ENCODE data around the gene AFTPH.

The AFTPH gene

DNA sequence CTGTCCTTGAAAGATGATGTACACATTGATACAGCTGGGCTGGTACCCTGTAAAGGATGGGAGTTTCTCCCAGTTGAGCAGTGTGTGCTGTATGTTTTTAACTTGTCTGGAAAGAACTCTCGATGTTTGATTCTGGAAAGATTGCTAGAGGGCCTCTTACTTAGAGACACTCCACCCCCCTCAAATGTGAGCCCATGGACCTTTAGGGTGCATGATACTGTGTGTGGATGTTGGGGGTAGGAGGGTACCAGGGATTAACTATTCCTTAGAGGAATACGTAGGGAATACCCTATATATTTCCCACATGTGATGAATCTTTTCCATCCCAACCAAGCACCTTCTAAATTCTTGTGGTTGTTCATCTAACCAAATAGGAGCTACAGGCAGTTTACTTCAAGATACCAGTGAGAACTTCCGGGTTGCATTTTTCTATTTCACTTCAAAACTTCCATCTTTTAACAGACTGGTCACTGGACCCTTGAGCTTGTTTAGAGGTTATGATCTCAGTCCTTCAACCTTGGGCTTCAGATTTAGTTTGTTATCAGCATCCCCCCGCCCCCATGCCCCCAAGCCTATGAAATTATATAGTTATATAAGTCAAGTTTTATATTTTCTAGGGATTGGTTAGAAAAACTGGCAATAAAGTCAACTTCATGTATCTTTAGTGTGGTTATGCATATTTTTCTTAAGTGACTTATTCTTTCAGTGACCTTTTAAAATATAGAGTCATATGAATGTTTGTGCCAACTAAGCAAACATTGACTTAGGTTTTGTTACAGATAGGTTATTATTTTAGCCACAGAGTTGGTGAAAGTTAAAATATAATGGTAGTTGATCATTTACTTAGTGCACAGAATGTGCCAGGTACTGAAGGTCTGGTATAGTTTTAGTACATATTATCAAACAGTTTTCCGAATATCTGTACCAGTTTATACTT lies 18.2 kb downstream of the AFTPH start:
- DNase-seq, result no peak

DNA sequence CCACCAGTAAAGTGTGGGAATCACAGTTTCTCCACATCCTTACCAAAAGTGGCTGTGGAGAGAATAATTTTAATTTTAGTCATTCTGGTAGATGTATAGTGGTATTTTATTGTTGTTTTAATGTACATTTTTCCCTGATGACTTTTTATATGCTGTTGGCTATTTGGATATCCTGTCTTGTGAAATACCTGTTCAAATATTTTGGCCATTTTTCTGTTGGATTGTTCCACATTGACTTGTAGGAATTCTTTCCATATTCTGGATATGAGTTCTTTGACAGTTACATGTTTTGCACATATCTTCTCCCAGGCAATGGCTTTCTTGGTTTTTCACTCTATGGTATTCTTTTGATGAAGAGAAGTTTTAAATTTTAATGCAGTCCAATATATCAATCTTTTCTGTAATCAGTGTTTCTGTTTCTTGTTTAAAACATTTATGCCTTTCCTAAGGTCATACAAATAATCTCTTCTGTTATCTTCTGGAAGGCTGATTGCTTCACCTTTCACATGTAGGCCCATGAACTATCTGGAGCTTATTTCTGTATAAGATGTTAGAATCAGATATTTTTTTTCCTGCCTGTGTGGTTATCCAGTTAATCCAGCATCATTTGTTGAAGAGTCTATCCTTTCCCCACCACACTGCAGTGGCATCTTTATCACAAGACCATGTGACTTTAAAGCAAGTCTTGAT lies 19.0 kb downstream of the AFTPH start:
- DNase-seq, result no peak

DNA sequence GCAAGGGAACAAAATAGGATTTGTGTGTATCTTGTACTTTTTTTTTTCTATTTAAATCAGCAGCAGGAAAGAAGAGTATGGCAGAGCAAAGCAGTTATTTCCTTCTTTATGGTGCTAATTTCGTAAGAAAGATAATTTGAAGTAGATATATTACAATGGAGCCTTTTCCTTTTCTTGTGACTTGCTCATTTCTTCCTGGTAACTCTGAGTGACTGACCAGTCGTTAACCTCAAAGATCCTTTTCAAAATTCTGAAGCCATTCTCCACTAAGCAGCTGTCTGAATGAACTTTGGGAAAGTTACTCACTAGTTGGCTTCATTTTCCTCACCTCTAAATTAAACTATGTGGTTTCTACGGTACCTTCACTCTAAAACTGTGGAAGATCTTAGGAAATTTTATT lies 24.6 kb downstream of the AFTPH start:
- DNase-seq, result no peak

DNA sequence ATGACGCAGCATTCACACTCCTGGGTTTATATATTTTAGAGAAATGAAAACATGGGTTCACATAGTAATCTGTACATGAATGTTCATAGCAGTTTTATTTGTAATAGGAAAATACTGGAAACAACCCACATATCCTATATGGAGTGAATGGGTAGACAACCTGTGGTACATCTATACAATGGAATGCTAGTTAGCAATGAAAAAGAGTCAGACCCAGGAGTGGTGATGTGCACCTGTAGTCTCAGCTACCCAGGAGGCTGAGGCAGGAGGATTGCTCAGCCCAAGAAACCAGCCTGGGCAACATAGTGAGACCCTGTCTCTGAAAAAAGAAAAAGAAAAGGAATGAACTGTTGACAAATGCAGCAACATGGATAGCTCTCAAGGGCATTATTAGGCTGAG lies 25.9 kb downstream of the AFTPH start:
- DNase-seq, result no peak

DNA sequence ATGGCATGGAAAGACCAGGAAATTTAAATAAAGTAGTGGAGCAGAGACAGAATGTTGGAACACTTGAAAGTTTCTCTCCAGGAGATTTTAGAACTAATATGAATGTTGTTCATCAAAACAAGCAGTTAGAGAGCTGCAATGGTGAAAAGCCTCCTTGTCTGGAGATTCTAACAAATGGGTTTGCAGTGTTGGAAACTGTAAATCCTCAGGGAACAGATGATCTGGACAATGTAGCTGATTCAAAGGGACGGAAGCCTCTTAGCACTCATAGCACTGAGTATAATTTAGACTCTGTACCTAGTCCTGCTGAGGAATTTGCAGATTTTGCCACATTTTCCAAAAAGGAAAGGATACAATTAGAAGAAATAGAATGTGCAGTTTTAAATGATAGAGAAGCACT lies 27.7 kb downstream of the AFTPH start:
- DNase-seq, result no peak

DNA sequence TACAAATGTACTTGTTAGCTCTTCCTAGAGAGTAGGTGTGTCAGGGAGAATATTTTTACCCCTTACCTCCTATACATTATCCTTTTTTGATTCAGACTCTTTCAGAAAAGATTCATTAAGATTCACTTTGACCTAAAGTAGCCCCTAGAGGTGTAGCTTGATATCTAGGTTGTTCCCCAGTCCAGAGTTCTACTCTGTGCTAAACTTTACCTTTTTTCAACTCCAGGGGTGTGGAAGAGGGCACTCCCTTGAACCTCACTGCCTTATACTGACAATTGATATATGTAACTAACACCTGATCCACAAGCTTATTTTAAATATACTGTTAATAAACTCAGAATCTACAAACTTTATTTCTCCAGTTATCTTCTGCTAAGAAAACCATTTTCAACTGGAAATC lies 30.0 kb downstream of the AFTPH start:
- DNase-seq, result no peak

DNA sequence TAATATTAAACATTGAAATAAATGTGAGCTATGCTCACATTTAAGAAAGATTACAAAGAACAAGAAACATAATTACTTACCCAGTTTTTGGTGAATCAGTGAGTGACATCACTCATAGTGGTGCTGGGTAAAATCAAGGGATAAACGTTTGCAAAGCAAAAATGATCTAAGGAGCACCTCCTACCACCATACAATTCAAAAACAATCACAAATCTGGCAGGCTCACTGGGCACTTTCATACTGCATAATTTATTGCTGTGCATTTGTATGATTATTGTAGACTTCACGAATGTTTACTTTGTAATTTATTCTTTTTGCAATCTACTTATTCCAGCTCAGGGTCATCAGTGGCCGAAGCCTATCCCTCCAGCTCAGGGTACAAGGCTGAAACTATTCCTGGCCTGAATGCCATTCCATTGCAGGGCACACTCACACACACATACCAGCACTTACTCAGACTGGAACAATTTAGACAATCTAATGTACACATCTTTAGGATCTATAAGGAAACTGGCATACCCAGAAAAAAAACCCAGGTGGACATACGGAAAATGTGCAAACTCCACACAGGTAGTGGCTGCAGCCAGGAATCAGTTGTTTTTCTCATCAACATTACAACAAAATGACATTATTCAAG lies 34.4 kb downstream of the AFTPH start:
- no peak for DNase-seq

DNA sequence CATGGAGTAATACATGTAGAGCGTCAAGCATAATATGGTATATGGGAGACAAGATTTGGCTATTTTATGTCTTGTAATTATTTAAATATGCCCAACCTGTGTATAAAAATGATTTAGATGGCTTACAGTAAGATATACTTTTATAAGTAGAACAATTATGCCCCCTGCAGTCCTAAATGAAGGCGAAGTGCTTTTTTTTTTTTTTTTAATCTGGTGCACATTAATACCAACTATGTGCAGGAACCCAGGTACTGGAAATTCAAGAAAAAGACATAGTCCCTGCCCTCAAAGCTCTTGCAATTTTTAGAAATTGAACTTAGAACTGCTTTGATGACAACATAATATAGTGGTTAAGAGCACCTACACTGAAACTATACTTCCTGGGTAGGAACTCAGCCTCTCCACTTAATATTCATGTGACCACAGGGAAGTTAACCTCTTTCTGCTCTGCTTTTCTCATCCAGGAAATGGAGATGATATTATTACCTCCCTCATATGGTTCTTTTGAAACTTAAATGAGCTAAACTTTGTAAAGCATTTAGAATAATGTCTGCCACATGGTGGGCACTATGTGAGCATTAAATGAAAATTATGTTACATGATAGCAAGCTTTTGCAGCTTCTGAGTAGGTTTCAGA lies 38.1 kb downstream of the AFTPH start:
- no peak for DNase-seq

DNA sequence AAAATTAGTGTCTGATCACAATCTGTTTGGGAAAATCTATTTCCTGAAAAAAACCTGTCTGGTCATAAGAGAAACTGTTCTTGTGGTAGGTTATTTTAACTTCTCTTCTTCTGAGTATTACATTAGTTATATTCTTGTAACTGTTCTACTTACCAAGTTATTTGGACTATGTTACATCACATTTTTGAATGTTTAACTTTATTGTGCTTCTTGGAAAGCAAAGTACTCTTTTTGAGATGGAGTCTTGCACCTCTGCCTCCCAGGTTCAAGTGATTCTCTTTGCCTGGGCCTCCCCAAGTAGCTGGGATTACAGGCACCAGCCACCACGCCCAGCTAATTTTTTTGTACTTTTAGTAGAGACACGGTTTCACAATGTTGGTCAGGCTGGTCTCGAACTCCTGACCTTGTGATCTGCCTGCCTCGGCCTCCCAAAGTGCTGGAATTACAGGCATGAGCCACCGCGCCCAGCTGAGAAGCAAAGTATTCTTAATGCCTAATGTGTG lies 39.4 kb downstream of the AFTPH start:
- DNase-seq, result no peak

DNA sequence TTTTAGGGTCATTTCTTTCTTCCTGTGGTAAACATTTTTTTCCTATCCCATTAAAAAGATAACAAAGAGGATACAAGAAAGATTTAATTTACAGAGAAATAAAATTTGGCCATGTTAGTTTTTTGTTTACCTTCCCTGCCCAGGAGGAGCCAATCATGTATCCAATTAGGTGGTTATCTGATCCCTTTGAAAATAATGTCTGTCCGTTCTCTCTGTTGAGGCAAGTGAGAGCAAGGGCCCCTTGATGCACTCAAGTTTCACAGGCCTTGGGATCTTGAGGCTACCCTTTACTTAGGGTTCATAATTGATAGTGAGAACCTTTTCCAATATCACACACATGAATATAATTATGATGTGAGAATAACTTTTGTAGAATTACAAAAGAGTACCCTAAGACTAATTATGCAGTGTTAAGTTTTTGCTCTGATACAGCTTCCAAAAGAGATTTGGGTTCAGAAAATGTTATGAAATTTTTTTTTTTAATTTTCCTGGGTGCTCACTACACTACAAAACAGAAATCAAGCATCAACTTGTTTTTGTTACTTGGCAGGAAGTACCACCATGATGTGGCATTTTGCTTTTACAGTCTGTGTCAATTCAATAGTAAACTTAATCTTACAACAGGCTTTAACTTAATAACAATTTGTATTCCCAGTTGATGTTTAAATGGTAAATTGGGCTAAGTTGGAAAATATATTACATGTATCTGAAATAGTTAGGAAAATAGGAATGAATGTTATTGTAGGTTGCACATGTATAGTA lies 42.0 kb downstream of the AFTPH start:
- no peak for DNase-seq

DNA sequence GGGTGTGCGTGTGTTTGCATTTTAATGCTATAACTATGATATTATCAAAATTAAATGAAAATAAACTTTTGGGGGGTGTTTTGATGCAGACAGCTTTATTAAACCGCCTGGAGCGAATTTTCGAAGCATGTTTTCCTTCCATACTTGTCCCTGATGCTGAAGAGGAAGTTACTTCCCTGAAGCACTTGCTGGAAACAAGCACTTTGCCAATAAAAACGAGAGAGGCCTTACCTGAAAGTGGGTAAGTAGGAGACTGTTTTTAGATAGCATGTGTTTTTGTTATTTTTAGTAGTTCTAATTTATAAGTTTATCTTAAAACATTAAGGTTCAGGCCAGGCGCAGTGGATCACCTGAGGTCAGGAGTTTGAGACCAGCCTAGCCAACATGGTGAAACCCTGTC lies 43.3 kb downstream of the AFTPH start:
- no peak for DNase-seq

DNA sequence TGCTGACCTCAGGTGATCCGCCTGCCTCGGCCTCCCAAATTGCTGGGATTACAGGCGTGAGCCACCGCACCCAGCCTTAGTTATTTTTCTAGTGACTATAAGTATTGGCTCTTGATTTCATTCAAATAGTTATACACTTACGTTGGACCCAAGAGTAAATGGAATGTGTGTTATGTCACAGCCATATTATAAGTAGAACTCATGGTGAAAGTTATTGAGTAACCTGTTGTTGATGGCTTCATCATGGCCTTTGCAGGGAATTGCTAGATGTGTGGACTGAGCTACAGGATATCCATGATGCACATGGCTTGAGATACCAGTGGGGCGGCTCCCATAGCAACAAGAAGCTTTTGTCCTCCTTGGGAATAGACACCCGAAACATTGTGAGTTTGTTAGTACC lies 44.7 kb downstream of the AFTPH start:
- no peak for DNase-seq

DNA sequence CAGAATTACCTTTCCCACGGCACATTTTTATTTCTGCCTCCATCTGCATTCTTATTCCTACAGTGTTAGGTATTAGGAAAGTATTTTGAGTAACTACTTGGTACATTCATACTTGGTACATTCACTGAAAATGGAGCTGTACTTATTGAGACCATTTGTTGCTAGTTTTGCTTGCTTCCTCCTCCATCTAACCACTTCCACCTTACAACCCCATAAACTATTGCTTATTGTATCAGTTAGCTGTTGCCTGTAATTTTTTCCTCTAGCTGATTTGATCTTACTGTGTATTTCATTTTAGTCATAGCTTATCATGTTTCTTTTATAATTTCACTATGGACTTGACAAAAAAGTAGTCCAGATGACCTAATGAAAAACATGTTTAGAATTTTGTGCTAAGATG lies 50.7 kb downstream of the AFTPH start:
- no peak for DNase-seq

DNA sequence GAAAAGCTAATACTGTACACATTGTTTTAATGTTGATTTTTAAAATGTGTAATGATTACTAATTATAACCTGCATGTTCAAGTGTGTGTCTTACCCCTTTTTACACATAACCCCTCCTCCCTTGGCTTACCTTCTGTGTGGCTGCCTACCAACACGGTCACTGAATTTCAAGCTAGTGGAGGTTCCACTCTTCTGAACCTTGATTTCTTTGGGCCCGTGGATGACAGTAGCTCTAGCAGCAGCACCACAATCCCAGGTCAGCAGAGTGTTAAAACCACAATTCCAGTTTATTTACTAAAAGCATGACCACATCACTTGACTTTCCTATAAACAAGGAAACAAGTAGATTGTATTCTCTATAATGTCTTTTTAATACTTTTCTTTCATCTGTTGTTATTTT lies 56.9 kb downstream of the AFTPH start:
- DNase-seq, result no peak

DNA sequence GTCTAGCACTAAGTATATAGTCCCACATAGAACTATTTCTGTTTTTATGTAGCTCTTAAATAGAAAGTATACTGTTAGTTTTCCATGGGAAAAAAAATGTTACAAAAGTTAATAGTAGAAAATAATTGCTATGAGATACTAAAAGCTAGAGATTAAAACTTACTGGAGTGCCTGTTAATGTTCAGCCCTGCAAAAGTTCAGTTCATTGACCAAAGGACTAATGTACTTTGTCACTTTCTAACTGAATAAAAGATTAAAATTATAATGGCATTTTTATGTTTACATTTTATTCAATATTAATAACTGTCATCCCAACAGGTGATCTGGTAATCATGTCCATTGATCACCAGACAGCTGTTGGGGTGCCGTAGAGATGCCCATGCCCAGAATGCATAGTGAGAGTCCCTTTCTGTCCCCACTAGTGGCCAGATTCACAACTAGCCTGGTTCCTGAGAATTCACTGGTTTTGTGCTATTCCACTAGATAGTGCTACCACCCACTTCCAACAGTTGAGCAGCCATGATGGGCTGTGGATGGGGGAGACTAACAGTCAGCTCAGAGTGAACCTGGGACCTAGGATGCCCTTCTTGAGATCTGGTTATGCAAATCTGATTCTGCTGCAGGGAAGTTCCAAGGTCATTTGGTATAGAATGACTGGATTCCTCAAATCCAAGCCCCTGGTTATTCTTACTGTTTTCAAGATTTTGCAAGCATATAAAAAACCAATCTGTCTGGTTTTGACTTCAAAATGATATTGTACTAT lies 57.8 kb downstream of the AFTPH start:
- DNase-seq, result no peak

DNA sequence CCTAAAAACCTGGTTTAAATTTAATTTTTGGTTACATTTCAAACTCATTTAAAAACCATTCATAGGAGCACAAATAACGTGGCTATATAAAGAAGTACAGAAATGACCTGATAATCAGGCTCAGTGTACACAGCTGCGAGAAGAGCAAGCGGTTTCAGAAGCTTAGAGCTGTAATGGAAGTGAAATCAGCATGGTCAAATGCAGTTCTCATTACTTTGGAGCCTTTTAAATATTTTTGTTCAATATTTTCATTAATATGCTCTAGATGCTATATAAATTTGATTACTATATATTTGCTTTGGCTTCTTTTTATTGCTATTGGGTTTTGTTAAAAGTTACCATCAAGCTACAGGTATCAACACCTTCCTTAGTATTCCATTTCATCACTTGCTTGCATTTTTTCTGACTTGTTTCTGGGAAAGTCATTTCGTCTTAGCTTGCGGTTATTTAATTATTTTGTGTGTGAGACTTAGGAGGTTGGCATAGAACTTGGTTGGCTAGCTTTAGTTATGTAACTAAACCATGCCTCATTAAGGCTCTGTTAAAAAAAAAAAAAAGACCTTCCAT lies 58.7 kb downstream of the AFTPH start:
- DNase-seq, result no peak

DNA sequence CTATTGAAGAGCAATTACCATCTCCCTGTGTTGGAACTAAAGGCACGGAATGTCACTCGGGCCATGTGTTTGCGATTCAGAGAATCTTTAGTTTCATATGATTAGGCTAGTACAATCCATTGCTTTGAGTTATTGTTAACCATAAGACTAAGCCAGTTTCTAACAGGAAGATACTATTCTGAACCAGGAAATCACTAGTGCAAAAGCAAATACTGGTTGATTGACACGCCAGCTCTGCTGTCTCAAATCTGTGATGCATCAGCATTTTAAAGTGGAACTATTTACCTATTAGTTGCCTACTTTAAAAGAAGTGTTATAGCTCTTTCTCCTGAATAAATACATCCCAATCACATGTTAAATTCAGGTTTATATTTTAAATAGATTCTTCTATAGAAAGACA lies 61.9 kb downstream of the AFTPH start:
- DNase-seq, result no peak

DNA sequence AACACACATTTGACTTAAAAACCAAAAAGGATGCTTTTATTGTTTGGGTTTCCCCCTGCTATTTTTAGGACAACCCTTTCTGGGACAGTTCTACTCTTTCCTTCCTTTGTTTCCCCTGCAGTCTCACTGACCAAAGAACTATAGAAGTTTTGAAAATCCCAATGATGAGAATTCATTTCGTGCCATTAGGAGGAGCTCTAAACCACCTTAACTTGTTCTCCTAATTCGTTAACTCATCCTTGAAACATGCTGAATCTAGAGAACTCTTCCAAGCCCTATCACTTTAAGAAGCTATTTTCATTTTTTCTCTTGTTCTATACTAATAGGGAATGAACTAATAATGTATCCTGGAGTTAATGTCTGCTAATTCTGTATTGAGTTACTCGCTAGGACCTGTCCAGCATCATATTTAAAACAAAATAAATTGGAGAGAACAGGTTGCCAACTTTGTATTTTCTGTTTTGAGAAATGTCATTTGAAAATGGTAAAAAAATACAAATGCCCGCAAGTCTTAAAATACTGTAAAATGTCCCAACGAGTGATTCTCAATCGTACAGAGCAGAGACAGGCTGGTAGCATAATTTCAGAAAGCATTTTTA lies 62.9 kb downstream of the AFTPH start:
- no peak for DNase-seq

DNA sequence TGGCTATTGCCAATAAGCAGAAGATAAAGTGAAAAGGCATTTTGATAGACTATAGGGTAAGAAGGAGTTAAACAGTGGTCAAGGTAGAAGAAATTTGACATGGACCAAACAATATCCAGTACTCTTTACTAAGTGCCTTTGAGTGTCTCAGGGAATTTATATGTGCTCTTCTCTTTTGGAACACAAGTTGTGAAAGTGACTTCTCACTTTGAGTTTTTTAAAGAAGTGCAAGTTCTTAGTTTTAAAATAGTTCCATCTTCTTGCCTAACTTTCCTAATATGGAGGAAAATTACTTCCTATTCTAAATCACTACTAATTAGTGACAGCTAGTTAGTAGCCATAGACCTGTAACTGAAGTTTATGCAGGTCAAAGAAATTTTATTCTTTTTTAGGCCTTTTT lies 63.4 kb downstream of the AFTPH start:
- DNase-seq, result no peak

DNA sequence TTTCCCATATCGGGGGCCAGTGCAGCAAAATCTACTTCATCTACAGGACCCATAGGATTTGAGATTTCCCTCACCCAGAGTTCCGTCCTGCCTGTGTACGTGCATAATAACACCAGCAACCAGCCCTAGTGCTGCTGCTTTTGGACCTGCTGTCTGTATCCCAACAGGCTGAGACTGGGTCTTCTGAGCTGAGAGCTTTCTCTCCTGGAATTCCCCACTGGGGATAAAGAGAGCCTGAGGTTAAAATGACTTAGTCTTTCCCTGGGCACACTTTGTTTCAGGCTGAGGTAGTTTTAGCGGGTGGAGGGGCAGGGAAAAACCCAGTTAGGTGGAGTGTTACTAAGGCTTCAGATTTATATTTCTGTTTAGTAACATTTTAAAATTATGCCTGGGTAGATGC lies 67.1 kb downstream of the AFTPH start:
- no peak for DNase-seq

Measured in stimulated activated CD4-positive, alpha-beta T cell treated with anti-CD3 and anti-CD28 coated beads, Interleukin-2, amount 100 ng/mL, for 24 hours (primary cell).